Measurements from ENCODE around the gene RASA3. TPM values are rescaled to one million over a fixed set of nuclear protein-coding genes. Genes with fewer than 3 reads are reported as not detected.

Gene RASA3
- total RNA-seq, 5 donors from 2014 or later (not counting 1 experiment from before 2014, with no cell fraction given) = 223 to 267 (median 238) TPM

GRCh38 chr13:114004420-114005205 is 127.8 kb downstream of the RASA3 start:
- 88% methylated on average over 10 of the region's 41 CpGs for WGBS (ENCODE audit: insufficient coverage)
- H3K27ac ChIP-seq (ENCODE audit: low read length) = no peak overlapping the region
- Mint-ChIP-seq H3K27me3 (no peaks in the 10 kb centered on the region), H3K27ac (no peak overlapping the region), H3K4me1 (no peaks in the 10 kb centered on the region), H3K9me3 (no peaks in the 10 kb centered on the region), H3K4me3 (peak overlapping the region in 1 of 3 donors; percentile 32), H3K36me3 (peaks cover 36% of the 10 kb centered on the region)
- ChIA-PET CTCF (no interaction called here), POLR2A (no interaction called here)
- no peak overlapping the region for H3K4me3 ChIP-seq (ENCODE audit: control insufficient read depth in 1 of 2, extremely low read depth in 1 of 2, low read length in 1 of 2)
- ATAC-seq (replicated peaks in 1 of 4) (no peak), DNase-seq (no peak)
- peaks cover 17 to 62% of the 10 kb centered on the region in 2 donors for H3K36me3 ChIP-seq (ENCODE audit: control insufficient read depth in 2 of 2, extremely low read depth in 1 of 2, insufficient read depth in 1 of 2, low read length in 1 of 2)
- peaks cover 0 to 3% of the 10 kb centered on the region in 2 experiments for H3K4me1 ChIP-seq (ENCODE audit: control insufficient read depth in 1 of 2, extremely low read depth in 1 of 2, insufficient read depth in 2 of 2, low read length in 2 of 2)
- no peaks in the 10 kb centered on the region for H3K27me3 ChIP-seq (replicated peaks in 1 of 2; ENCODE audit: control insufficient read depth in 2 of 2, extremely low read depth in 1 of 2, insufficient read depth in 2 of 2, low read length in 1 of 2)
- H3K9me3 ChIP-seq = no peaks in the 10 kb centered on the region

- Histone ChIP-seq H3K36me3 (ENCODE audit: control insufficient read depth in 2 of 2, extremely low read depth in 1 of 2, insufficient read depth in 1 of 2, low read length in 1 of 2) (peaks cover 31 to 70% of the 10 kb centered on the region in 2 donors), H3K4me3 (ENCODE audit: control insufficient read depth in 1 of 2, extremely low read depth in 1 of 2, low read length in 1 of 2) (no peak overlapping the region), H3K4me1 (ENCODE audit: control insufficient read depth in 1 of 2, extremely low read depth in 1 of 2, insufficient read depth in 2 of 2, low read length in 2 of 2) (no peaks in the 10 kb centered on the region), H3K27me3 (replicated peaks in 1 of 2; ENCODE audit: control insufficient read depth in 2 of 2, extremely low read depth in 1 of 2, insufficient read depth in 2 of 2, low read length in 1 of 2) (no peaks in the 10 kb centered on the region), H3K27ac (ENCODE audit: low read length) (no peak overlapping the region), H3K9me3 (no peaks in the 10 kb centered on the region)
- no peaks in the 10 kb centered on the region for H3K9me3 Mint-ChIP-seq
- CTCF ChIA-PET = no interaction called here
- no peaks in the 10 kb centered on the region for H3K4me1 Mint-ChIP-seq
- H3K4me3 Mint-ChIP-seq = no peak overlapping the region
- peak in 1 of 4 experiments; percentile 14 for ATAC-seq (replicated peaks in 1 of 4)
- no peak for DNase-seq
- no peak overlapping the region for H3K27ac Mint-ChIP-seq
- WGBS (ENCODE audit: insufficient coverage) = 98% methylated on average over 22 of the region's 24 CpGs
- POLR2A ChIA-PET = no interaction called here
- H3K27me3 Mint-ChIP-seq = no peaks in the 10 kb centered on the region
- peaks cover 37% of the 10 kb centered on the region for H3K36me3 Mint-ChIP-seq
These were observed 129.6 kb downstream of the RASA3 start for GRCh38 chr13:114002771-114003321.

GRCh38 chr13:114002009-114002544 is 130.3 kb downstream of the RASA3 start:
- WGBS (ENCODE audit: insufficient coverage) = 95% methylated on average over 26 of the region's 27 CpGs
- peaks cover 32 to 71% of the 10 kb centered on the region in 2 donors for H3K36me3 ChIP-seq (ENCODE audit: control insufficient read depth in 2 of 2, extremely low read depth in 1 of 2, insufficient read depth in 1 of 2, low read length in 1 of 2)
- ATAC-seq (replicated peaks in 1 of 4) = peak in 1 of 4 experiments; percentile 17

GRCh38 chr13:114001331-114002008 is 131.0 kb downstream of the RASA3 start:
- ChIA-PET CTCF (no interaction called here), POLR2A (interaction anchor here in 1 of 2 donors (0.6 kb wide), 1 partner anchor 34 kb away, joined by 5 read pairs; no protein-coding TSS in a partner anchor)
- H3K9me3 ChIP-seq = no peaks in the 10 kb centered on the region
- Mint-ChIP-seq H3K4me3 (no peak overlapping the region), H3K36me3 (peaks cover 39% of the 10 kb centered on the region), H3K27ac (no peak overlapping the region), H3K4me1 (no peaks in the 10 kb centered on the region), H3K27me3 (no peaks in the 10 kb centered on the region), H3K9me3 (no peaks in the 10 kb centered on the region)
- no peak overlapping the region for H3K4me3 ChIP-seq (ENCODE audit: control insufficient read depth in 1 of 2, extremely low read depth in 1 of 2, low read length in 1 of 2)
- H3K27me3 ChIP-seq (replicated peaks in 1 of 2; ENCODE audit: control insufficient read depth in 2 of 2, extremely low read depth in 1 of 2, insufficient read depth in 2 of 2, low read length in 1 of 2) = no peaks in the 10 kb centered on the region
- no peak overlapping the region for H3K27ac ChIP-seq (ENCODE audit: low read length)
- DNase-seq (no peak), ATAC-seq (replicated peaks in 1 of 4) (peak in 1 of 4 experiments; percentile 16)
- H3K36me3 ChIP-seq (ENCODE audit: control insufficient read depth in 2 of 2, extremely low read depth in 1 of 2, insufficient read depth in 1 of 2, low read length in 1 of 2) = peaks cover 32 to 77% of the 10 kb centered on the region in 2 donors
- 92% methylated on average over 45 of the region's 46 CpGs for WGBS (ENCODE audit: insufficient coverage)
- H3K4me1 ChIP-seq (ENCODE audit: control insufficient read depth in 1 of 2, extremely low read depth in 1 of 2, insufficient read depth in 2 of 2, low read length in 2 of 2) = no peaks in the 10 kb centered on the region

More at GRCh38 chr13:114002009-114002544, 130.3 kb downstream of the RASA3 start:
- no peaks in the 10 kb centered on the region for H3K27me3 ChIP-seq (replicated peaks in 1 of 2; ENCODE audit: control insufficient read depth in 2 of 2, extremely low read depth in 1 of 2, insufficient read depth in 2 of 2, low read length in 1 of 2)
- ChIA-PET POLR2A (interaction anchor here in 1 of 2 donors (0.6 kb wide), 1 partner anchor 33 kb away, joined by 5 read pairs; no protein-coding TSS in a partner anchor), CTCF (no interaction called here)
- H3K4me1 ChIP-seq (ENCODE audit: control insufficient read depth in 1 of 2, extremely low read depth in 1 of 2, insufficient read depth in 2 of 2, low read length in 2 of 2) = no peaks in the 10 kb centered on the region
- no peak for DNase-seq
- Mint-ChIP-seq H3K4me1 (no peaks in the 10 kb centered on the region), H3K27ac (no peak overlapping the region), H3K4me3 (no peak overlapping the region), H3K27me3 (no peaks in the 10 kb centered on the region), H3K9me3 (no peaks in the 10 kb centered on the region), H3K36me3 (peaks cover 37% of the 10 kb centered on the region)
- H3K27ac ChIP-seq (ENCODE audit: low read length) = no peak overlapping the region
- H3K9me3 ChIP-seq = no peaks in the 10 kb centered on the region
- no peak overlapping the region for H3K4me3 ChIP-seq (ENCODE audit: control insufficient read depth in 1 of 2, extremely low read depth in 1 of 2, low read length in 1 of 2)

- no peak for DNase-seq
- H3K36me3 ChIP-seq (ENCODE audit: control insufficient read depth in 2 of 2, extremely low read depth in 1 of 2, insufficient read depth in 1 of 2, low read length in 1 of 2) = peaks cover 36 to 81% of the 10 kb centered on the region in 2 donors
- WGBS (ENCODE audit: insufficient coverage) = 95% methylated on average over 12 of the region's 26 CpGs
These were observed 132.0 kb downstream of the RASA3 start for GRCh38 chr13:114000151-114001040.

GRCh38 chr13:113999618-113999910 is 132.9 kb downstream of the RASA3 start:
- H3K27ac ChIP-seq (ENCODE audit: low read length) = no peak overlapping the region
- Mint-ChIP-seq H3K9me3 (no peaks in the 10 kb centered on the region), H3K36me3 (peaks cover 36% of the 10 kb centered on the region), H3K27me3 (no peaks in the 10 kb centered on the region), H3K27ac (no peak overlapping the region), H3K4me3 (no peak overlapping the region), H3K4me1 (no peaks in the 10 kb centered on the region)
- WGBS (ENCODE audit: insufficient coverage) = no CpG with 5 or more reads among the region's 10 CpGs
- ChIA-PET CTCF (no interaction called here), POLR2A (no interaction called here)
- H3K36me3 ChIP-seq (ENCODE audit: control insufficient read depth in 2 of 2, extremely low read depth in 1 of 2, insufficient read depth in 1 of 2, low read length in 1 of 2) = peaks cover 40 to 81% of the 10 kb centered on the region in 2 donors
- no peaks in the 10 kb centered on the region for H3K9me3 ChIP-seq
- H3K4me3 ChIP-seq (ENCODE audit: control insufficient read depth in 1 of 2, extremely low read depth in 1 of 2, low read length in 1 of 2) = no peak overlapping the region
- ATAC-seq (replicated peaks in 1 of 4) (no peak), DNase-seq (no peak)
- no peaks in the 10 kb centered on the region for H3K4me1 ChIP-seq (ENCODE audit: control insufficient read depth in 1 of 2, extremely low read depth in 1 of 2, insufficient read depth in 2 of 2, low read length in 2 of 2)
- no peaks in the 10 kb centered on the region for H3K27me3 ChIP-seq (replicated peaks in 1 of 2; ENCODE audit: control insufficient read depth in 2 of 2, extremely low read depth in 1 of 2, insufficient read depth in 2 of 2, low read length in 1 of 2)

More at GRCh38 chr13:114000151-114001040, 132.0 kb downstream of the RASA3 start:
- Histone ChIP-seq H3K4me1 (ENCODE audit: control insufficient read depth in 1 of 2, extremely low read depth in 1 of 2, insufficient read depth in 2 of 2, low read length in 2 of 2) (no peaks in the 10 kb centered on the region), H3K27ac (ENCODE audit: low read length) (no peak overlapping the region), H3K9me3 (no peaks in the 10 kb centered on the region), H3K27me3 (replicated peaks in 1 of 2; ENCODE audit: control insufficient read depth in 2 of 2, extremely low read depth in 1 of 2, insufficient read depth in 2 of 2, low read length in 1 of 2) (no peaks in the 10 kb centered on the region), H3K4me3 (ENCODE audit: control insufficient read depth in 1 of 2, extremely low read depth in 1 of 2, low read length in 1 of 2) (no peak overlapping the region)
- no peak for ATAC-seq (replicated peaks in 1 of 4)
- Mint-ChIP-seq H3K4me1 (no peaks in the 10 kb centered on the region), H3K4me3 (no peak overlapping the region), H3K27me3 (no peaks in the 10 kb centered on the region), H3K9me3 (no peaks in the 10 kb centered on the region), H3K36me3 (peaks cover 39% of the 10 kb centered on the region), H3K27ac (peak overlapping the region in 1 of 2 donors; percentile 23)
- ChIA-PET CTCF (no interaction called here), POLR2A (no interaction called here)
